GM19395 (cell line): Measurements from ENCODE around the gene AFDN.
A peak's percentile ranks its signal among the peaks of the same experiment; 100 is the strongest.

ENCODE experiments used
- ATAC-seq: cut with Tn5 transposase; IDR thresholded peaks from one replicate; pipeline ENCODE4 v1.9.1; 2021; ENCODE audit warnings: mild to moderate bottlenecking, moderate library complexity; ENCODE audit not compliant: unreplicated experiment

AFDN gene, protein sequence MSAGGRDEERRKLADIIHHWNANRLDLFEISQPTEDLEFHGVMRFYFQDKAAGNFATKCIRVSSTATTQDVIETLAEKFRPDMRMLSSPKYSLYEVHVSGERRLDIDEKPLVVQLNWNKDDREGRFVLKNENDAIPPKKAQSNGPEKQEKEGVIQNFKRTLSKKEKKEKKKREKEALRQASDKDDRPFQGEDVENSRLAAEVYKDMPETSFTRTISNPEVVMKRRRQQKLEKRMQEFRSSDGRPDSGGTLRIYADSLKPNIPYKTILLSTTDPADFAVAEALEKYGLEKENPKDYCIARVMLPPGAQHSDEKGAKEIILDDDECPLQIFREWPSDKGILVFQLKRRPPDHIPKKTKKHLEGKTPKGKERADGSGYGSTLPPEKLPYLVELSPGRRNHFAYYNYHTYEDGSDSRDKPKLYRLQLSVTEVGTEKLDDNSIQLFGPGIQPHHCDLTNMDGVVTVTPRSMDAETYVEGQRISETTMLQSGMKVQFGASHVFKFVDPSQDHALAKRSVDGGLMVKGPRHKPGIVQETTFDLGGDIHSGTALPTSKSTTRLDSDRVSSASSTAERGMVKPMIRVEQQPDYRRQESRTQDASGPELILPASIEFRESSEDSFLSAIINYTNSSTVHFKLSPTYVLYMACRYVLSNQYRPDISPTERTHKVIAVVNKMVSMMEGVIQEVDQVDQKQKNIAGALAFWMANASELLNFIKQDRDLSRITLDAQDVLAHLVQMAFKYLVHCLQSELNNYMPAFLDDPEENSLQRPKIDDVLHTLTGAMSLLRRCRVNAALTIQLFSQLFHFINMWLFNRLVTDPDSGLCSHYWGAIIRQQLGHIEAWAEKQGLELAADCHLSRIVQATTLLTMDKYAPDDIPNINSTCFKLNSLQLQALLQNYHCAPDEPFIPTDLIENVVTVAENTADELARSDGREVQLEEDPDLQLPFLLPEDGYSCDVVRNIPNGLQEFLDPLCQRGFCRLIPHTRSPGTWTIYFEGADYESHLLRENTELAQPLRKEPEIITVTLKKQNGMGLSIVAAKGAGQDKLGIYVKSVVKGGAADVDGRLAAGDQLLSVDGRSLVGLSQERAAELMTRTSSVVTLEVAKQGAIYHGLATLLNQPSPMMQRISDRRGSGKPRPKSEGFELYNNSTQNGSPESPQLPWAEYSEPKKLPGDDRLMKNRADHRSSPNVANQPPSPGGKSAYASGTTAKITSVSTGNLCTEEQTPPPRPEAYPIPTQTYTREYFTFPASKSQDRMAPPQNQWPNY (N-terminal part only)

DNA sequence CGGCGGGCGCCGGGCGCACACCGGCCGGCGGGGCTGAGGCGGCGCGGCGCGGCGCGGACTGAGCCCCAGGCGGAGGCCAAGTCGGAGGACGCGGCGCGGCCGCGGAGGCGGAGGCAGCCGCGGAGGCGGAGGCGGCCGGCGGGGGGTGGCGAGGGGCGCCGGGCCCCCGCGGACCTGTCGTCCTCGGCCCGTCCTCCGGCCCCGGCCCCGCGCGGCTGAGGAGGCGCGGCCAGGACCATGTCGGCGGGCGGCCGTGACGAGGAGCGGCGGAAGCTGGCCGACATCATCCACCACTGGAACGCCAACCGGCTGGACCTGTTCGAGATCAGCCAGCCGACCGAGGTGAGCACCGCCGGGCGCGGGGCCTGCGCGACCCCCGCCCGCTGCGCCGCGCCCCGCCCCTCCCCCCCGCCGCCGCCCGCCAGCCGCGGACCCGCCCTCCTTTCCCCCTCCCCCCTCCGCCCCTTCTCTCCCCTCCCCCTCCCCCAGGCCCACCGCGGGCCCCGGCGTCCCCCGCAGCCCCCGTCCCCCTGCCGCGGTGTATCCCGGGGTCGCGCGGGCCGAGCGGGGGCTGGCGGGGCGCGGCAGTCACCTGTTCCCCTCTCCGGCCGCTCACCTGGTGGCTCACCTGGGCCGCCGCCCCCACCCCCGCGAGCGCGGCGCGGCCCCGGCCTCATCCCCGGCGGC lies at the start of gene AFDN:
TSS of gene AFDN (plus strand) at position 16 of the 687 bp plus-strand sequence. CDS start at position 238, 222 bp downstream.
- peak; percentile 37 for ATAC-seq

DNA sequence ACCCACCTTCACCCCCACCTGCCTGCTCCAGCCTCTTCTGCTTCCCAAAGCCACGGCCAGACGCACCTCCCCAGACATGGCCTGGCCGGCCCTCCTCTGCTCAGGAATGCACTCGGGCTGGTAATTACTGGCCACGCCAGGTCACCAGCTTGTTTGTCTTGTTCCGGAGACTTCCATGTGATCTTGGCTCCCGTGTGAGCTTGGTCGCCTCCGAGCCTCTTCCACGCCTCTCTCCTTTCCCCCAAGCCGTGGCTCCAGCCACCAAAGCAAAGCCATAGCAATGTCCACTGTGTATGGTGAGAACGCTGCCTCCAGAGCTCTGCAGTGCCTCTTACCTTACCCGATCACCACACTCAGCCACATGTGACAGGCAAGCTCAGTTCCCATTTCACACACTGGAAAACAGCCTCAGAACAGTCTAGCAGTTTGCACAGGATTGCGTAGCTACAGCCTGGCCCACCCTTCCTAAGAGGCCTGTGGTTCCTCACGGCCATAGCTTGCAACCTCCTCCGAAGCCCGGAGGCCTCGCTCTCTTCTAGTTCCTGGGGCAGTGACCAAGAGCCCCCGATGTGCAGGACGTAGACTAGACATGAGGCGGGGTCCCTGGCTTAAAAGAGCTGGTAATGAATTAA lies 48.1 kb upstream of the AFDN start:
- ATAC-seq: no peak

DNA sequence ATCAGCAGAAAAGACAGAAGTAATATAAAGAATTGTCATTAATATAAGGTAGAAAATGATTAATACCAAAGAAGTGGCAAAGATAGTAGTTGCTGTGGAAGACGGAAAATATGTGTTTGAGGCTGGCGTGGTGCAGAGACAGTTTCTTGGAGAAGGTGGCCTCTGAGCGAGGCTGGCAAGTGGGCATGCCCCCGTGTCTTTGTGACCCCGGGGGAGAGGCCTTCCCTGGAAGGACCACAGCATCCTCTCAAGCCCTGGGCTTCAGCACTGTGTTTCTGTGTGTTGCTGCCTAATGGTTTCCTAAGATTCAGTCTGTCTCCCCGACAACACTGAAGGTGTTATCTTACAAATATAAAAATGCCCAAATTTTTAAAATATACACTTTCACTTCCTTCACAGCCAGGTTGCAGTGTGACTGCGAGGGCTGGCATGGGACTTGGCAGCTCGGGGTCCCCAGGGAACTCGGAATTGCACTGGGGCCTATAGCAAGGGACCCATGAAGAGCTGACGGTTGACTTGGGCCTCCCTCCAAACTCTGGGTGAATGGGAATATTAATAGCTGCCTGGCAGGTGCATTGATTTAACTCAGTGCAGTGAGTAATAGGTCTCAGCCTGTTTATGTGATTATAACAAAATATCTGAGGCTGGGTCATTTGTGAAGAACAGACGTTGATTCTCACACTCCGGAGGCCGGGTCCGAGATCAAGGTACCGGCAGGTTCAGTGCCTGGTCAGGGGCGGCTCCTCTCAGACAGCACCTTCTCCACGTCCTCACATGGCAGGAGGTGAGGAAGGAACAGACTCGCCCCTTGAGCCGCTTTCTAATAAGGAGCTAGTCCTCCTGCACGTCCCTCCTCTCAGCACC lies 47.4 kb upstream of the AFDN start:
- no peak for ATAC-seq

DNA sequence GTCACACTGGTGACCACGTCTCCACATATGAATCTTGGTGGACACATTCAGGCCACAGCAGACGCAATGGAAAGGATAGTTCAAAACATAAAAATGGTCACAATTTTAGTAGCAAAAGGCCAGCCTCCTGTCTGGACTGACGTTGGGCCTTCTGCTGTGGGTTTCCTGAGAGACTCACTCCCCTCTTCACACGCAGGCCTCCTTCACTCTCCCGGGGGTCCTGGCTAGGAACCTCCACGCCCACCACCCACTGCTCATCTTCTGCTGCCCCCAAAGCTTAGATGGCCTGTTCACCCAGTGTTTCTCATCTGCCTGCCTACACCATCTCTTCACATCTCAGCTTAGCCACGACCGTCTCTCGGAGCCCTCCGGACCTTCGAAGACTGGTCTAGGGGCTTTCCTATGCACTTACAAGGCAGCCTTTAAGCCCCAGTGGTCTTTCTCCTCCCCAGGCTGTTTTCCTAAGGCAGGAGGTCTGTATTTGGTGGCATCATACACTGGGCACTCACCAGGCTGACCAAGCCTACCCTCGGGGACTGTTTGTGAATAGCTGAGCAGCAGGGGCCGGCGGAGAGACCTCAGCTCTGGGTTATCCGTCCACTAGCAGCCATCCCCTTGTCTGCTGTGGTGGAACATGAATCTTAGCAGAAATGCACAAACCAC lies 46.6 kb upstream of the AFDN start:
- no peak for ATAC-seq

DNA sequence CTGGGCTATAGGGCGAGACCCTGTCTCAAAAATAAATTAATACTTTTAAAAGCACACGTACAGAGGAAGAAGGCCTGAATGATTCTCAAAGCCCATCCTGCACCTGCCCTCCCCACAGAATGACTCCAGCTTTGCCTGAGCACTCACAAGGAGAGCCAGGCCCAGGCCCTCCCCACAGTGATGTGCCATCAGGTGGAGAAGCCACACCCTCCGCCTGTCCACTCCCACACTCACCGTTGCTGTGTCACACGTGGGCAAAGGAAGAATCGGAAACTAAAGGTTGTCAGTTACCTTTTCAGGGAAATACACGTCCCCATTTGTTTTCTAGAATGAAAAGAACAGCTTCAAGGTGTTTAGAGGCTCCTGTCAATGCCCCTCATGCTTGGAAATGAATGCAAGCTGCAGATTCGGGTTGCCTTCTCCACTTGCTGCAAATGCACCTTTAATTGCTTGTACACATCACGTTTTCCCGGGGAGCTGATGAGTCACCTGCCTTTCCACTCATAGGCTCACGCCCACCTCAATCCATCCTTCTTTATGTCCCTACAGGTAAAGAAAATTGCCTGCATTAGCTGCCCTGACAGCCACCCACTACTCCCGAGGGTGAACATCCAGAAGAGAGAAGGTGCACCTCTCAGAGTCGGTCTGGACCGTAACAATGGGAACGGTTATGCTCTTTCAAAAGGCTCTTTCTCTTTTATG lies 45.5 kb upstream of the AFDN start:
- ATAC-seq: no peak

DNA sequence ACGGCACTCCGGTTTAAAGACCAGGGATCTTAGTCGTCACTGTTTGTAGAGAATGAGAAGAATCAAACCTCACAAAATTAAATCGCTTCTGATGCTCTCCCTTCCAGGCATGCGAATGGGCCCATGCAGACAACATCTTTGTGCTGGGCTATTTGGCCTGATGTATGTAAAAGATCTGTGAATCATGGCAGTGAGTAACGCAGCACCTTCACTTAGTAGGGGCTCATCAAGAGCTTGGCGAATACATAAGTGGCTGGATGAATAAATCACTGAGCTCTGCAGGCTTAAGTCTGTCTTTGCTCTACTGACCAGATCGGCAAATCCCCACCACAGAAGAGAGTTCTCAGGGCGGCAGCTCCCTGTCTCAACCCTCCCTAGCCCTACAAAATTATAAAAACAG lies 44.8 kb upstream of the AFDN start:
- no peak for ATAC-seq

DNA sequence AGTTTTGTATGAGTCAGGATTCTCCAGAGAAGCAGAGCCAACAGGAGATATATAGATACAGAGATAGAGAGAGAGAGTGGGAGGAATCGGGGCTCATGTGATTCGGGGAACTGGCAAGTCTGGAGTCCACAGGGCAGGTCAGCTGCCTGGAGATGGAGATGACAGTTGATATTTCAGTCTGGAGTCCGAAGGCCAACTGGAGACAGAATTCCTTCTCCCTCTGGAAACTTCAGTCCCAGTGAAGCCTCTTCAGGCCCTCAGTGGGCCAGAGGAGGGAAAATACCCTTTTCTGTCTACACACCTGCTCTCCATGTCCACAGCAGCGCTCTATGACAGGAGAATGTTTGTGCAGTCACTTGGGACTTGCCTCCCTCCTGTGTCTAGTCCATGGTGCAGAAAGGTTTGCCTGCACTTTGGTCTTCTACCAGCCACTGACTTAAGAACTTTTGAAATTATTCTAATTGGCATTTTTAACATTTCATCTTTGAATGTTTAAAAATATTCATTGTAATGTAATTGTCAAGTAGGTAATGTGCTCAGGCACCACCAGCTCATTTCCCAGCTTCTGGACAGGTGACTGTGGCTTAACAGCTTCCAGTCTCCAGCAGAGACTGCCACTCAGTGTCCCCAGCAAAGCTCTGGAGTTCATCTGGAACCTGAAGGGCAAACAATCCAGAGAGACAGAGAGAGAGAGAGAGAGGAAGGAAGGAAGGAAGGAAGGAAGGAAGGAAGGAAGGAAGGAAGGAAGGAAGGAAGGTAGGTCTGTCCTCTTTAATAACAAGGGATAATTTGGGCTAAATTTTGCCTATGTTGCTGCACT lies 43.8 kb upstream of the AFDN start:
- ATAC-seq: no peak

DNA sequence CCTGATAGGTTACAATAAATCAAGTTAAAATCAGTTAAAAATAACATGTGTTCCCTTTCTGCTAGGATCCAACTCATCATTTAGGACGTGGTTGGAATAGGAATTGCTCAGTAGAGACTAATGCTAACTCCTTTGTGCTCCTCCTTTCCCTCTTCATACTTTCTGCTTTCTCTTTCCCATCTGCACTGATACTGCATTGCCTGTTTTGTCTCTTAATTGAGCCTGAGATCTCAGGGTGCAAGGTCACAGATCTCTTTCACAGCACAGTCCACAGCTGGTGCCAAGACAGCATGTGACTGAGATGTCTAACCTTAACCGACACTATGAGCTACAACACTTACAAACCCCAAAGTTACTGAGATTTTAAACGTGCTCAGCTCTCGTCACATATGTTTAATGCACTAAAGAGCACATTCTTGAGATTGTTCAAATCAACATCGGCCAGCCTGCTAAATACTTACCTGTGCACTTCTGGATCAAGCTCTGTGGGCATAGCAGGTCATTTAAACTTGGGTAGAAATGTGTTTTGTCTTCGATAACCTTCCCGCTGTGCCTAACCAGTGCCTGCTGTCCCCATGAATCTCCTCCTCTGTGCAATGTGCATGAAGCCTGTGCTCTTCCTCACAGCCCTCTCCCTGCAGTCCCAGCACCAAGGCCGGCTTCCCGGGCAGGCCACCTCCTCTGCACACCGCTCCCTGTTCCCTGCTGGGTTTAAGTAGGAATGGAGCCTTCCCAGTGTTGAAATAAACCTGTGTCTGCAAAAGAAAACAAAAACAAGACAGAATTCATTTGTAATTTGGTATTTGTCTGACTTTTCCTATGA lies 39.6 kb upstream of the AFDN start:
- ATAC-seq: no peak

DNA sequence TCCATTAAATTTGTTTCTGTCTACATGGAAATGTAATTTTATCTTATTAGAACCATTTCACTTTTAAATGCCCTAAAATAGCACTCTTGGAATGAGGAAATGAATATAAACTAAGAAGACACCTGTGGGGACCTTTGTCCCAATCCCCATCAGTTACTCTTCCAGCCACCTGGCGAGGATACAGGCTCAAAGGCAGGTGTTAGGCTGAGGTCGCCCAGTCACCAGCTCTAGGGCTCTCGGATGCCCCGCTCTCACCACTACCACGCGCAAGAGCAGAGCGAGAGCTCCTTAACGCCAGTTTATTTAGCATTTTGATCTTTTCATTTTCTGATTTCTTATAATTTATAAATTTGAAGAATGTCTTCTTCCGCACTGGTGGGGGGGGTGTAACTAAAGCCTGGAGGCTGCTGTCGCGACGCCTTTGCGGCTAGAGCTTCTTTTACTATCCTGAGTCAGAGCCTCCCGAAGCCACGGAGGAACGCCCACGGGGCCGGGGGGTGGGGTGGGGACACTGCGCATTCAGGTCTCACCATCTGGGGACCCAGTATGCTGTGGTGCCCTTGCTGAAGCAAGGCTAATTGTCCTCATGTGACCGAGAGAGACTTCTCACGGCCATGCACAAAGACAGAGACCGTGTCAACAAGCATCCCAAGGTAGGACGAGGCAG lies 38.7 kb upstream of the AFDN start:
- ATAC-seq: no peak

DNA sequence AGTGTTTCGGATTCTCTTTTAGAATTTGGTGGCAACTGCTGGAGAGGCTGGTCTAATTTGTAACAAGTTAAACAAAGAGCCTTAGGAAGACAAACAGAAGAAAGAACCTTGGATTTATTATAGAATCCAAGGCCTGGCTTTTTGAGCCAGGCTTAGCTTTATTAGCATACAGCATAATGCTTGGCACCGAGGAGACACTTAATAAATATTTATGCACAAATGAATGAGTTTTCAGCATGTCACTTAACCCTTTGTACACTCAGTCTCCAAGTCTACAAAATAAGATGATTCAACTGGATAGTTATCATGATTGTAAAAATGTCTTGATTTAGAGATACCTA lies 38.2 kb upstream of the AFDN start:
- ATAC-seq: no peak

DNA sequence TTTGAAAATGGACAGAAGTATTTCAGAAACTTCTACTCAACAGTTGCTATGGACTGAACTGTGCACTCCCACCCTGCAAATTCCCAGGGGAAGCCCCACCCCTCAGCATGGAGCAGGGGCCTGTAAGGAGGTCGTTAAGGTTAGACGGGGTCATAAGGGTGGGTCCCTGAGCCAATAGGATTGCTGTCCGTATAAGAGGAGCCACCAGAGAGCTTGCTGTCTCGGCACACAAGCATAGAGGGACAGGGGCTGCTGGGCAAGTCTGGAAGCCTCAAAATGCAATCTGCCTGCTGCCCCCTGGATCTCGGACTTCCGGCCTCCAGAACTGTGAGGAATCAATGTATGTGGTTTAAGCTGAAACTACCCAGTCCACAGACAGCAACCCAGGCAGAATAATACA lies 37.4 kb upstream of the AFDN start:
- ATAC-seq: no peak

DNA sequence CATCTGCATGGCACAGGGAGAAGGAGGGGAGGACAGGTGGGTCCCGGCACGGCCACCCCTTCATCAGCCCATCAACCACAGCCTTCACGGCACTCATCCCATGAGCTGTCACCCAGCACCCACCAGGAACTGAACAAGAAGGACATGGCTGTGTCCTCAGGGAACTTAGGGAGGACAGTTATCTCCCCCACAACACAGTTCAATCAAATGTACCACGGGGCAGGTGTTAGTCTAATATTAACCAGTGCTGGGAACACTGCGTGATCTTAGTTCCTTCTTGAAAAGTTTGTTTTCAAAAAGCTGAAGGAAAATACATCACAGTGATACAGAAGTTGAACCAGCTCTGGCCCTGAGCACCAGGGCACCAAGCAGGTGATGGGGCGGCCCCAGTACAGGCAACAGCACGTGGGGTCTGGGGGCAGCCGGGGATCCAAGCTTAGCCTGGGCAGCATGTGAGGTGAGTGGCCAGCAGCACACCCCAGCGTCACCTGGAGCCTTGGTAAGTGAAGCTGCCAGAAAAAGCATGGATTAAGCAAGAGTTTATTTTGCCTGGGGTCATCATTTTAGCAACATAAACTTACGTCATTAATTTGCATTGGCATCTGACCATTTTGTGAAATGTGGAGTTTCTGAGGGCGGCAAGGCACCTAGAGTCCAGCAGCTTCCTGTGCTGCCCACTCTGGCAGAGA lies 35.5 kb upstream of the AFDN start:
- ATAC-seq: no peak

DNA sequence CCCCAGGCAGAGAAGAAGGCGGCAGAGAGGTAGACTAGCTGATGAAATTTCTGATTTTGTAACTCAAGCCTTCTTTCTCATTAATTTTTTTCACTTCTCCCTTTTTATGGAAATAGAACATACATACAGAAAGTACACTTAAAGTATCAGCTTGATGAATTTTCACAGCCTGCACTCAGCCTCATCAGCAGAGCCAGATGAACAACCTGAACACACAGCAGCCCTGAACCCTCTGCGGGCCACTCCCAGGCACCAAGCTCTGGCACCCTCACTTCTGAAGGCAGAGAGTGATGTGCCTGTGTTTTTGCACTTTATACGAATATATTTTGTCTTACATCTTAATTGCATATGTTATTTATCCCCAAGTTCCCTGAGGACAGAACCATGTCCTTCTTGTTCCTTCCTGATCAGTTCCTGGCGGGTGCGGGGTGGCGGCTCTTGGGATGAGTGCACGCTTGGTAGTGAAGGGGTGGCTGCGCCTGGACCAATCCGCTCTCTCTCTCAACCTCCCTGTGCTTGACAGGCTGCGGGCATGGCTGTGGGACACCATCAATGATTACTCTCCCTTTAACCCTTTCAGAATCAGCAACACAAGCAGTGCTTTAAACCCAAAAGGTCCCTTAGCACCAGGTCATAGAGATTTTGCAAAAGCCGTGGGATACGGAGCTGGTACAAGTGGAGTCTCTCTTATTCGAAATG lies 34.8 kb upstream of the AFDN start:
- ATAC-seq: no peak

DNA sequence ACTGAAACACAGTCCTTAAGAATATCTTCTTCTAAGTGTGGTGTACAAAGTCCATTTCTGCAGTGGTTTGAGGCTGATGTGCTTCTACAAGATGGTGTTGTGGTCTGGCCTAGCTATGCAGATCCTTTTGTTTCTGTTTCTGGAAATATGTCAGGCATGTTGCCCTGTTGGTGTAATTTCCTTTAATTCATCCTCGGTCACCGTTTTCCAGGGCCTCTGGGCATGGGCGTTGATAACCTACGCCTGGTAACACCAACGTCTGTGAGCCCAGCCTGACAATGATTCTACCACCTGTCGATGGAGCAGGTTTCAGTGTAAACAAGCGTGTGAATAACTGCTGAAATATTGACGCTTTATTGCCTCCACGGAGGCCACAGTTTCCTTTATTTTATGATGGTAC lies 33.3 kb upstream of the AFDN start:
- no peak for ATAC-seq
